GM19372 (cell line): ENCODE data around the gene PRKG1.
"Not testable (repeated sequence)": the region's sequence is repeated elsewhere in the genome, so short reads cannot be mapped to it uniquely, and the experiment has no call there.

ENCODE experiments used
- ATAC-seq: cut with Tn5 transposase; IDR thresholded peaks from one replicate; pipeline ENCODE4 v1.9.1; 2021; ENCODE audit warnings: mild to moderate bottlenecking, low read depth, moderate library complexity; ENCODE audit not compliant: unreplicated experiment

PRKG1 gene

DNA sequence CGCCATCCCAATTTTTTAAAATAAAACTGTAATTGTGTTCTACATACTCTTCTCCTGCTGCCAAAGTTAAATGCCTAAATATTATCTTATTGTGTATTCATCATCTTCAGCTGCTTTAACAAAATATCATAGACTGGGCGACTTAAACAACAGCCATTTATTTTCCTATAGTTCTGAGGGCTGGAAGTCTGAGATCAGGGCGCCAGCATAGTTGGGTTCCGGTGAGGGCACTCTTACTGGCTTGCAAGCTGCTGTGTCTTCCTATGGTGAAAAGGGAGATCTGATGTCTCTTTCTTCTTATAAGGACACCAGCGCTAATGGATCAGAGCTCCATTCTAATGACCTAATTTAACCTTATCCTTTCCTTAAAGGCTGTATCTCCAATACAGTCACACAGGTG is 594.8 kb downstream of the PRKG1 start:
- no peak for ATAC-seq

DNA sequence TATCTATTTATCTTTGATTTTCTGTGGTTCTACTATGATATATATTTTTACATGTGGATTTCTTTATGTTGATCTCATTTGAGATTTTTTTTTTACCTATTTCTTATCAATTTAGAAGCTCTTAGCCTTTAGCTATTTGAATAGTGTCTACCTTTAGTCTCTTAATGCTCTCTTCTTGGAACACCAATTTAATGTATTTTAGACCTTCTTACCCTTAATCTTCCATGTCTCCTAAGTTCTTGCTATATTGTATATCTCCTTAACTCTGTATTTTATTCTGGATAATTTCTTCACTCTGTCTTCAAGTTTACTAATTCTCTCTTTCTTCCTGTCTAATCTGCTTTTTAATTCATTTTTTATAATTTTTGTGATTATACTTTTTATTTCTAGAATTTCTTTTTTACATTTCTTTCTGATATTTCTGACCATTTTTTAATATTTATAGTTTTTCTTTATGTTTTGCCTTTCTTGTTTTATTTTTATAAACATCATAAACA is 597.8 kb downstream of the PRKG1 start:
- no peak for ATAC-seq

DNA sequence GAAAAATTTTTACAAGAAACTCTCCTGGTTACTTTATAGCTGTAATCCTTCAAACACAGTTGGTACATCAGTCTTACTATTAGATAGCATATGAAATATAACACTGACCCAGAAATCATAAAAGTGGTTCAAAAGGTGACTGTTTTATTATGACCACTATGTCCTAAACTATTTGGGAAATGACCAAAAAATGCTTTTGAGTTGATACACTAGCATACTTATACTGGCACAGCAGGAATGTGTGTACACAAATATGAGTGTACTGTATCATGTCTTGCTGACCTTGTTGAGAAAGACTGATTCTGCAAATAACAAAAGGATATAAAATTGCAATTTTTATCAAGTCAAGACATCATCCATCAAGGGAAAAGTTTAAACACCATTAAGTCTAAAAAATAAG is 600.8 kb downstream of the PRKG1 start:
- no peak for ATAC-seq

GRCh38 chr10:51679841-51680240 is 605.6 kb downstream of the PRKG1 start:
- ATAC-seq: no peak

DNA sequence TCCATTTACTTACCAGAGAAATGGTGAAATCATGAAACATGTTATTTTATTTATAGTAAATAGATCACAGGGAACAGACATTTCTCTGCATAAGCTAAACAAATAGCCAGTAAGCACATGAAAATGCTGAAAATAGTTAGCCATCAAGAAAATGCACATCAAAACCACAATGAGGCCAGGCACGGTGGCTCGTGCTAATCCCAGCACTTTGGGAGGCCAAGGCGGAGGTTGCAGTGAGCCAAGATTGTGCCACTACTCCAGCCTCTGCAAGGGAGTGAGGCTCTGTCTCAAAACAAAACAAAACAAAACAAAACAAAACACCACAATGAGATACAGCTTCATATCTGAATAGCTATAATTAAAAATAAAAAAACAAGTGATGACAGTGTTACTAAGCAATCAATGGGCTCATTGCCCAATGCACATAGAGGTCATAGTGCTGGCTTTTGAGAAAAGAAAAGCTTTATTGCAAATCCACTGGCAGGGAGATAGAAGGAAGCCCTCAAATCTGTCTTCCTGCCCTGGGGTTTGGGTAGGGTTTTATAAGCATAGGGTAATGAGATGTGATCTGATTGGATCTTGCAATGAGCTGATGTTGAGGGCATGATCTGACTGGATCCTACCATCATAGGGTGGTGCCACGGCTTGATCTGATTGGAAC is 608.9 kb downstream of the PRKG1 start:
- no peak for ATAC-seq

GRCh38 chr10:51685768-51686167 is 611.5 kb downstream of the PRKG1 start:
- no peak for ATAC-seq

GRCh38 chr10:51687296-51687695 is 613.0 kb downstream of the PRKG1 start:
- ATAC-seq: no peak

GRCh38 chr10:51688826-51689225 is 614.5 kb downstream of the PRKG1 start:
- not testable (repeated sequence) for ATAC-seq

DNA sequence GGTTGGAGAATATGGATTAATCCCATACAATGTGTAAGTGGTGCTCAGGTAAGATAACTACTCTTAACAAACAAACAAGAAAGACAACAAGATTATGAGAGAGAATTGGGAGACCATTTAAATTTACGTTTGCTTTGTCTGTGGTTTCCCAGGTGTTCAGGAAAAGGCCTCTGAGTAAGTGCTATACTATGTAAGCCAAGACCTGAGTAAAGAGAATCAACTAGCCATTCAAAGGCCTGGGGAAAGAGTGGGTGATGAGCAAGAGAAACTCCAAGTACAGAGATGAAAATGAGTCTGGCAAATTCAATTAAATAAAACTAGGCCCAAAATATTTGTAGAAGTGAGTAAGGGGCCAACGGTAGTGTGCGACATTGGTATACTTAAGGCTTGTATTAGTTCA is 615.2 kb downstream of the PRKG1 start:
- ATAC-seq: no peak

DNA sequence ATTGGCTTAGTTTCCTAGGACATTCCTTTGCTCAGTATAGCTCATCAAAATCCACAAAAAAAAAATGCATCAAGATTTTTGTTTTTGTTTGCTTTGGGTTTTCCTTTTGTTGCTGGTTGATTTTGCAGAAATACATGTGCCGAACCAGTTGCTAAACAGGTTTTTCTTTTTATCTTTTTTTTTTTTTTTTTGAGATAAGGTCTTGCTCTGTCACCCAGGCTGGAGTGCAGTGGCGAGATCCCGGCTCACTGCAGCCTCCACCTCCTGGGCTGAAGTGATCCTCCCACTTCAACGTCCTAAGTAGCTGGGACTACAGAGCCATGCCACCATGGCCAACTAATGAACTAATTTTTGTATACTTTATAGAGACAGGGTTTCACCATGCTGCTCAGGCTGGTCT is 616.8 kb downstream of the PRKG1 start:
- ATAC-seq: no peak

DNA sequence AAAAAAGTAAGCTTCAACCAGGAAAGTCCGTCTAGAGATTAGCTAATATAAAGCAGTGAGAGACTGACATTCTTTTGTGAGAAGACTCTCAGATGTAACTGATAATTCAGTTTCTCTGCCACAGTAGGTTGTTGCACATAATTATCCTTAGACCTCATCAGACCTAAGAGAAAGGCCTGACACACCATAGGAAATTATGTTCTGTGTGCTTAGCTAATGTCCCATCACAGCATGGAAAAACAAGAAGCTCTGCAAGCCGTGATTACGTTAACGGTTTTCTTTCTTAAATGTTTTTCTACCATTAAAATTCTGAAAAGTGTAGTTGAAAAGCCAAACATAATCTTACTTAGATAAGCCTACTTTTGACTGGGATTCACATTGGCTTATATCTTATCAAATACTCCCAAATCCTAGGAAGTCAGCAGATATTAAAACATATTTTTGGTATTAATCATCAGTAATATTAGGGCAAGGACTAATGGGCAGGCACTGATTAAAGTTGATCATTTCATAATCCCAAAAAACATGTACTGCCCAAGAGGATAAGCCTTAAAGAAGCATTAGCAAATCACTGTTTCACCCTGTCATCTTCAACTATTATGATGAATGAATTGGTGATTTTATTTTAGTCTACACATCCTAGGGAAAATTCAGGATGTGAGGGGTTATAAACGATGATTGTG is 619.9 kb downstream of the PRKG1 start:
- ATAC-seq: no peak

- no peak for ATAC-seq
Observed at GRCh38 chr10:51696251-51696650, 622.0 kb downstream of the PRKG1 start.

- no peak for ATAC-seq
Observed at GRCh38 chr10:51698473-51699063, 624.3 kb downstream of the PRKG1 start.

DNA sequence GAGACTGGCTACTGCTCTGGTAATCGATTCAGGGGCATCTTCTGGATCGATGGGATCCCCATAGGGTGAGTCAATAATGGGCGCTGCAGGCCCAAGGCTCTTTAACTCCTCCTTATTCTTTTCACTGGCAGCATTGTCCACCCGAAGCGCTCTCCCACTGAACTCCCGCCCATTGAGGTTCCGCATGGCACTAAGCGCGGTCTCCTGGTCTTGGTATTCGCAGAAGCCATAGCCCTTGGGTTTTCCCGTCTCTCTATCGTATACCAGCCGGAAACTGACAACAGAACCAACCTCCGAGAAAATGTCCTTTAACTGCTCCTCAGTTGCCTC is 624.8 kb downstream of the PRKG1 start:
- ATAC-seq: peak; percentile 21

- peak; percentile 94 for ATAC-seq
Observed at GRCh38 chr10:51699475-51700227, 625.4 kb downstream of the PRKG1 start, which contains the start of gene CSTF2T. CSTF2T (minus strand) TSS chr10:51699595; CDS start chr10:51699549, 46 bp downstream.

GRCh38 chr10:51700228-51700817 is 626.0 kb downstream of the PRKG1 start:
- ATAC-seq: no peak

DNA sequence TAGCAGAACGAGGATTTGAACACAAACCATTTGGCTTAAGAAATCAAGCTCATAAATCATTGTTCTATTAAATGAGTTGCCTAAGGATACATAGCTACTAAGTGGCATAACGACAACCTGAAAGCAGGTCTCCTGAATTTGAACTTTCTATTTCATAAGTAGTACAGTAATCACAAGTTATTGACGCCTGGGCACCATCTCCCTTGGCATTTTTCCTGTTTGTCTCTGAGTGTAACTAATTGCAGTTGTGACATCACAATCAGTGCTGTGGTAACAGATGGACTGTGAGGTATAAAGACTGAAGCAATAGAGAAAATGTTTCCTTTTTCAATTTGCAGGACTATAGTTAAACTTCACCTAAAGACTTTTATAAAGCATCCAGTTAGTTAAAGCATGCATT is 631.5 kb downstream of the PRKG1 start:
- ATAC-seq: no peak

DNA sequence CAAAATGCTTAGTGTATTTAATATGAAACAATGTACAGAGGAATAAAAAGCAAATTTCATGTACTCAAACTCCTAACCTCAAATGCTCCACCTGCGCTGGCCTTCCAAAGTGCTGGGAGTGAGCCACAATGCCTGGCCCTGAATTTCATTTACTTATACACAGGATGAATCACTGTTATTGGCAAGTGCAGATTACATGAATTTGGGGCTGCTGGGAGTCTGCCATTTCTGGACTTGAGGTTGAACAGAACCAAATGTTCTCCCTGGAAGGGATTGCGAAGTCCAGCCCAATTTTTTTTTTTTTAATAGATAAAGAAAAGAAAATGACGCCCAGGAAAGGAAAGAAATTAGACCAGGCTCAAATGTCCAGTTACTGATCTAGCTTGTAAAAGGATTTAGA is 631.9 kb downstream of the PRKG1 start:
- no peak for ATAC-seq

DNA sequence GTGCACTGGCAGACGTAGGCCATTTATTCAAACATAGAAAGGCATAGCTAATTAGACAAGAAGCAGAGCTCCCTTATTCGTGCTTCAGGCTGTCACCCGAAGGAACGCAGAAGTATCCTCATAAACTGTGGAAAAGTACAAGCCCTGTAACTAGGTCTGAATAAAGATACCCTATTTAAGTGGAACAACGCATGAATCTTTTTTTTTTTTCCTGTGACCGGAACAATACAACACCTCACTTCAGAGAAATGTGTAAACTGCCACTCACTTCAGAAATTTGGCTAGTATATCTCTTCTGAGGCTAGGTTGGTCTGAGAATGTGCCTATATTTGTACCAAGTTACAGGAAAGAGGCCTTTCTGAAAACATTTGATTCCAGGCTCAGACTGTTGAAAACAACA is 633.1 kb downstream of the PRKG1 start:
- no peak for ATAC-seq

GRCh38 chr10:51707821-51708424 is 633.6 kb downstream of the PRKG1 start:
- ATAC-seq: no peak
